Measurements from ENCODE around the gene CACNA1A. TPM values are rescaled to one million over a fixed set of nuclear protein-coding genes. Genes with fewer than 3 reads are reported as not detected.

The CACNA1A gene
- total RNA-seq, 2 experiments from 2014 or later = 0.25 to 0.35 TPM

DNA sequence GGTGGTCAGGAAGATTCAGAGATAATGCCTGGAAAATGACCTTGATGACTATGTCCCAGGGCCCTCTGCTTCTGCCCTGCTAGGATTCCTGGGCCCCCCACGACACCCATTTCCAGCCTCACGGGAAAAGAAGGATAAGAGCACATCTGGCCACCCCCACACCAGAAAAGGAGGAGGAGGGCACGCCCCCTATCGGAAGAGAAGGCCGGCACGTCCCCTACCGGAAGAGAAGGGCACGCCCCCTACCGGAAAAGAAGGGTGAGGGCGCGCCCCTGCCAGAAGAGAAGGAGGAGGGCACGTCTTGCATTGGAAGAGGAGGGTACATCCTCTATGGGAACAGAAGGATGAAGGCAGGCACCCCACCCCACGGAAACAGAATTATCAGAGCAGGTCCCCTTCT lies 271.8 kb downstream of the CACNA1A start:
- H3K27ac Mint-ChIP-seq = peak overlapping the region; percentile 71
- intact Hi-C loops (cut with DNase I, micrococcal nuclease) = loop anchor here in 1 of 2 experiments (1.0 to 2.0 kb wide), 3 partner anchors 26 to 84 kb away; partner anchors contain the start of genes IER2 and STX10
- H3K36me3 Mint-ChIP-seq (ENCODE audit: low read depth) = no peaks in the 10 kb centered on the region
- DNase-seq = peak; percentile 86
- ATAC-seq = peak; percentile 95
- no peaks in the 10 kb centered on the region for H3K27me3 Mint-ChIP-seq
- peaks cover 14% of the 10 kb centered on the region for H3K4me1 Mint-ChIP-seq
- peak overlapping the region; percentile 47 for H3K4me3 Mint-ChIP-seq
- ChIA-PET CTCF (no interaction called here), POLR2A (no interaction called here)
- H3K9me3 Mint-ChIP-seq (ENCODE audit: low read depth) = peaks cover 6% of the 10 kb centered on the region

DNA sequence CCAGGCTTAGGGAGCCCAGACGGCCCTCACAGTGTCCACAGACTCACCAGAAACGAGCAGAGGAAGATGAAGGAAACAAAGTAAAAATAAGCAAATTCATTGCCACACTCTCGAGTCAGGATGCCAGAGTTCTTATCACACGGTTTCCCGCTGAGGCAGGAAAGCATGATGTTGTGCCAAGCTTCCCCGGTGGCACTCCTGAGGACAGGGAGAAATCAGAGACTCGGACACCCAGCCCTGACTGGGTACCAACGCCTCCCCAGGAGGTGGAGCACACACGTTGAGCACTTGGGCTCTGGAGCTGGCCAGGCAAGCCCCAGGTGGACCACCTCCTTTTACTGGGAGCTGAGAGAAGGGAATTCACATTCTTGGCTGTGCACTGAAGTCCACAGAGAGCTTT lies 274.6 kb downstream of the CACNA1A start:
- ChIA-PET CTCF (interaction anchor here (0.7 to 1.2 kb wide), 4 partner anchors 36 to 198 kb away, joined by 3 to 5 read pairs (median 4); no protein-coding TSS in a partner anchor), POLR2A (no interaction called here)
- ATAC-seq (no peak), DNase-seq (no peak)
- Mint-ChIP-seq H3K9me3 (ENCODE audit: low read depth) (peaks cover 6% of the 10 kb centered on the region), H3K4me1 (peaks cover 14% of the 10 kb centered on the region), H3K4me3 (no peak overlapping the region), H3K27ac (no peak overlapping the region), H3K36me3 (ENCODE audit: low read depth) (no peaks in the 10 kb centered on the region), H3K27me3 (no peaks in the 10 kb centered on the region)
- intact Hi-C loops (cut with DNase I, micrococcal nuclease) = no loop called here

DNA sequence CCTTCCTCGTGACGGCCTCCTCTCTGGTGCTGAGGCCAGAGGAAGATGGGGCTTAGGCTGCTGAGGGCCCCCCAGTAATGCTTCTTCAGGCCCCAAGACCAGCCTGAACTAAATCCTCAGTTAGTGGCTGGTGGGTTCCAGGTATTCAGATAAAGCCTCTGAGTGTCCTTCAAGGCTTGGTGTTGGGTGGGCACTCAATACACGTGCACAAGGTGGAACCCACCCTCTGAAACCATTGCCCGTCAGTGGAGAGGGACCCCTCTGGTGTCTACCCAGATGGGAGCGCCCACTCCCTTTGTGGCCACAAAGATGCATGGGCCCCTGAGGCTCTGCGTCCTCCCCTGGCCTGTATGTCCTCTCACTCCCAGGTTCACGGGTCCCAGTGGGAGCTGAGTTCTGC lies 277.0 kb downstream of the CACNA1A start:
- Mint-ChIP-seq H3K36me3 (ENCODE audit: low read depth) (no peaks in the 10 kb centered on the region), H3K4me3 (no peak overlapping the region), H3K4me1 (peaks cover under 1% of the 10 kb centered on the region), H3K27ac (no peak overlapping the region), H3K9me3 (ENCODE audit: low read depth) (no peaks in the 10 kb centered on the region), H3K27me3 (peaks cover 1% of the 10 kb centered on the region)
- ATAC-seq = no peak
- intact Hi-C loops (cut with DNase I, micrococcal nuclease) = no loop called here
- ChIA-PET POLR2A (no interaction called here), CTCF (no interaction called here)
- no peak for DNase-seq

DNA sequence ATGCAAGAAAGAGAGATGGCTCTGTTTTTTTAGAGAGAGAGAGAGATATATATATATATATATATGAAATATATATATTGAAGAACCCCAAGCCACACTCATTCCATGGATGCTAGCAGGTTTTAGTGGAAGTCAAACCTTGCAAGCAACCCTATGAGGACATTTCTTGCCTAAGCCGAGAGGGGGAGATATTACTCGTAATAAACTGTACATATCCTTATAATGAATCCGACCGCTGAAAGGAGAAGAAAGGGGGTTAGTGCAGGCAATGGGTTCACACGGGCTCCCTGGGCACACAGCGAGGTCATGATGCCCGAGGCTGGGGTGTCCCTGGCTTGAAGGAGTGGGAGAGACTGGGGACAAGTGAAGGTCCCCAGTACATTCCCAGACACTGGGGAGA lies 277.7 kb downstream of the CACNA1A start:
- Mint-ChIP-seq H3K36me3 (ENCODE audit: low read depth) (no peaks in the 10 kb centered on the region), H3K4me3 (no peak overlapping the region), H3K4me1 (no peaks in the 10 kb centered on the region), H3K9me3 (ENCODE audit: low read depth) (no peaks in the 10 kb centered on the region), H3K27ac (no peak overlapping the region), H3K27me3 (peaks cover 2% of the 10 kb centered on the region)
- ATAC-seq (no peak), DNase-seq (no peak)
- POLR2A ChIA-PET = no interaction called here
- CTCF ChIA-PET = no interaction called here
- intact Hi-C loops (cut with DNase I, micrococcal nuclease) = no loop called here

DNA sequence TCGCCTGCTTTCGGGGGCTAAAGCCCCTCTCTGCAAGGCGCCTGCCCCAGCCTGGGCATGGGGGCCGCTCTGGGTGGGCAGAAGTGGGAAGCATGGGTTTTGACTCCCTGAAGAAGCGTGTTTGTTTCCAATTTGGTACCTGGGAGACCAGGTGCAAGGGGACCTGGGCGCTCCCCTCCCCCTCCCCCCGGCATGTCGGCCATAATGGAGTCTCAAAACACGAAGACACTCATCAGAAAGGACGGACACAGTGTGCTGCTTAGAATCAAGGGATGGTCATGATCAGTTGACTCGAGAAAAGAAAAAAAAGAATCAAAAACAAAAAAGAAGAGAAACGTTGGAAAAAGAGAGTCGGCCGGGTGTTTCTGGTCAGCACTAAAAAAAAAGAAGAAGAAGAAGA lies 279.3 kb downstream of the CACNA1A start:
- no peak overlapping the region for H3K27ac Mint-ChIP-seq
- no peaks in the 10 kb centered on the region for H3K4me1 Mint-ChIP-seq
- ATAC-seq (no peak), DNase-seq (no peak)
- intact Hi-C loops (cut with DNase I, micrococcal nuclease) = no loop called here
- no peaks in the 10 kb centered on the region for H3K36me3 Mint-ChIP-seq (ENCODE audit: low read depth)
- H3K9me3 Mint-ChIP-seq (ENCODE audit: low read depth) = no peaks in the 10 kb centered on the region
- ChIA-PET POLR2A (no interaction called here), CTCF (no interaction called here)
- H3K4me3 Mint-ChIP-seq = no peak overlapping the region
- peaks cover 2% of the 10 kb centered on the region for H3K27me3 Mint-ChIP-seq

DNA sequence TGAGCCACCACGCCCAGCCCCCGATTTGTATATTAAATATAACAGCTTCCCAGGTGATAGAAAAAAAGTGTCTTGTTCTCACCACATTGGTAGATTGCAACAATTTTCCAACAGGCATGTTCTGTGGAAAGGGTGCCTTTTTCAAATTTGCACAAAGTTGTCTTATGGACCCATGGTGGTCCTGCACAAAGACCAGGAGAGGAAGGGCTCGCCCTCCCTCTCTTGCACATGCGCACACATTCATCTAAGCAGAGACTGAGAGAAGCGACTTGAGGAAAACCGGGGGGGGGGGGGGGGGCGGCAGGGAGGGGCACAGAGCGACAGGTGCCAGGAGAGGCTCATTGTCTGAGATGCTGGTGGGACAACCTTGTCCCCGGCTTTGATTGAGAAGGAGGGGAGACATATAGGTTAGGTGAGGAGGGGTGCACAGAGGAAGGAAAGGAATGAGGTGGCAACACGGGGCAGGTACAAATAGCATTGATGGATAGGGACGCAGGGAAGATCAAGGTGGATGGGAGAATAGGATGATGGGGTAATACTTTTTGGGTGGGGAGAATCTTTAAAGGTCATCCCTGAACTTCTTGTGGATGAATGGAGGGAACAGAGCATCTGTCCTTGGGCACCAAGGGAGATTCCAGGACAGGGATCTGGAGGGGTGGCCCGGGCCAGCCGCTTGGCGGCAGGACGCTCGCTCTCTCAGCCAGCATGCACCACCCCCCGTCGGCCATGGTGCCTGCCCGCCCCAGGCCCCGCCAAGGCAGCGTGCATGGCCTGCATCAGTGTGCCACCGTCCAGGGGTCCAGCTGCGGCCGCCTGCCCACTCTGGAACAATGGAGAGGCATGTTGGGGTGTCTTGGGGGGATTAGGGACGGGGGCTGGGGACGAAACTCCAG lies 280.1 kb downstream of the CACNA1A start:
- ChIA-PET CTCF (no interaction called here), POLR2A (no interaction called here)
- ATAC-seq (no peak), DNase-seq (no peak)
- Mint-ChIP-seq H3K9me3 (ENCODE audit: low read depth) (no peaks in the 10 kb centered on the region), H3K4me1 (no peaks in the 10 kb centered on the region), H3K4me3 (no peak overlapping the region), H3K36me3 (ENCODE audit: low read depth) (no peaks in the 10 kb centered on the region), H3K27me3 (peaks cover 2% of the 10 kb centered on the region), H3K27ac (no peak overlapping the region)
- intact Hi-C loops (cut with DNase I, micrococcal nuclease) = no loop called here

DNA sequence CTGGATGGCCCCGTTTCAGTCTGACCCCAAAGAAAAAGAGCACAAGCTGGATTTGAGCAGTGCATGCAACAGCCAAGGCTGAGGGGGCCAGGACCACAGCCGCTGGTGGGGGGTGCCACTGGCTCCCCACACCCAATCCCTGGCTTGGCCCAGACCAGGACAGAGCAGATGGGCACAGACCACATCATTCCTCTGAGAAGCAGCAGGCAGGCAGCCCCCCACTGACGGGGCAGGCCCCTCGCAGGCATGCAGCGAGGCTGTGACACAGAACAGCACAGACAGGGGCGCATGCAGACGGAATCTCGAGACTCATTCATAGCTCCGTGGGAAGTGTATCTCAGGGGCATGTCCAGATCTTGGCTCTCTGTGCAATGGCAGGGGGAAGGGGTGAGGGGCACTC lies 281.2 kb downstream of the CACNA1A start:
- H3K27ac Mint-ChIP-seq = no peak overlapping the region
- H3K4me1 Mint-ChIP-seq = peaks cover 4% of the 10 kb centered on the region
- CTCF ChIA-PET = no interaction called here
- ATAC-seq = no peak
- no peaks in the 10 kb centered on the region for H3K9me3 Mint-ChIP-seq (ENCODE audit: low read depth)
- intact Hi-C loops (cut with DNase I, micrococcal nuclease) = no loop called here
- no peak for DNase-seq
- peaks cover 2% of the 10 kb centered on the region for H3K27me3 Mint-ChIP-seq
- H3K36me3 Mint-ChIP-seq (ENCODE audit: low read depth) = no peaks in the 10 kb centered on the region
- POLR2A ChIA-PET = no interaction called here
- H3K4me3 Mint-ChIP-seq = no peak overlapping the region

DNA sequence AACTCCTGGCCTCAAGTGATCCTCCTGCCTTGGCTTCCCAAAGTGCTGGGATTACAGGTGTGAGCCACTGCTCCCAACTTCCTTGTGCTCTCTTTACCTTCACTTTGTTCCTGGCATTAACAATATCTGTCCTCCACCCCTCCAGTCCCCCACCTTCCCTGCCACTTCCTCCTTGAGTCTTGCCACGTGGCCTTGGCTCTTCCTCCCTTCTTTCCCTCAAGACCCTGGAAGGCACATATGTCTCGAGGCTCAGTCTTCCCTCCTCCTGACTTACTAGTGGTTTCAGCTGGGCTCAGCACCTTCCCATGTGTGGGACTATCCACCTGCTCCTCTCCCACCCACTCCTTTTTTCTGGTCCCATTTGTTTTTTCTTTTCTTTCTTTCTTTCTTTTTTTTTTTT lies 285.4 kb downstream of the CACNA1A start:
- intact Hi-C loops (cut with DNase I, micrococcal nuclease) = no loop called here
- H3K4me3 Mint-ChIP-seq = no peak overlapping the region
- no peak overlapping the region for H3K27ac Mint-ChIP-seq
- H3K27me3 Mint-ChIP-seq = peaks cover 2% of the 10 kb centered on the region
- no peaks in the 10 kb centered on the region for H3K9me3 Mint-ChIP-seq (ENCODE audit: low read depth)
- no peak for DNase-seq
- no peak for ATAC-seq
- POLR2A ChIA-PET = interaction anchor here (0.7 kb wide), 1 partner anchor 10 kb away, joined by 3 read pairs; no protein-coding TSS in a partner anchor
- CTCF ChIA-PET = interaction anchor here (0.8 to 1.9 kb wide), 2 partner anchors 42 to 121 kb away, joined by 3 to 8 read pairs; no protein-coding TSS in a partner anchor
- H3K36me3 Mint-ChIP-seq (ENCODE audit: low read depth) = no peaks in the 10 kb centered on the region
- peaks cover 10% of the 10 kb centered on the region for H3K4me1 Mint-ChIP-seq

DNA sequence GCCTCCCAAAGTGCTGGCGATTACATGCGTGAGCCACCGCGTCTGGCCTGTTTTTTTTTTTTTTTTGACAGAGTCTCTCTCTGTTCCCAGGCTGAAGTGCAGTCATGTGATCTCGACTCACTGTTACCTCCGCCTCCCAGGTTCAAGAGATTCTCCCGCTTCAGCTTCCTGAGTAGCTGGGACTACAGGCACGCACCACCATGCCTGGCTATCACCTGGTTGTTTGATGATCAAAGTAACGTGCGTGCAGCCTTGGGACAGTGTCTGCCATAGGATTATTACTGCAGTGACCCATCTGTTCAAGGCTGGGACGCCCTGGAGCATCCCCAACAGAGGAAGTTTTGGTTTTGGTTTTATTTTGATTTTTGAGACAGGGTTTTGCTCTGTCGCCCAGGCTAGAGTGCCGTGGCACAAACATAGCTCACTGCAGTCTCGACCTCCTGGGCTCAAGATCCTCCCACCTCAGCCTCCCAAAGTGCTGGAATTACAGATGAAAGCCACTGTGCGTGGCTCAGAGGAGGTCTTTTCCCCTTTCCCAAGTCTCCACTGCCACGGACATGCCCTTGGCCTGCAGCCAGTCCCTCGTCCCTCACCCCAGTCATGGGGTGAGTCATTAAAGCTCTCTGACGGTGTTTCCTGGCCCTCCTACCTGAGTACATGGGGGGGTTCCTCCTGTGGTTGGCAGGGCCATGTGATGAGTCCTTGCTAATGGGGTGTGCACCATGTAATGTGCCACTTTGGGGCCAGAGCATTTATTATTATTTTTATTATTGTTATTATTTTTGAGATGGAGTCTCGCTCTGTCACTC lies 290.5 kb downstream of the CACNA1A start:
- CTCF ChIA-PET = interaction anchor here (2.1 kb wide), 1 partner anchor 20 kb away, joined by 13 read pairs; no protein-coding TSS in a partner anchor
- H3K36me3 Mint-ChIP-seq (ENCODE audit: low read depth) = no peaks in the 10 kb centered on the region
- H3K27ac Mint-ChIP-seq = peak overlapping the region; percentile 72
- DNase-seq = peak; percentile 50
- ATAC-seq = peak; percentile 76
- intact Hi-C loops (cut with DNase I, micrococcal nuclease) = no loop called here
- POLR2A ChIA-PET = interaction anchor here (0.6 to 0.7 kb wide), 2 partner anchors 18 to 602 kb away, joined by 3 to 4 read pairs; no protein-coding TSS in a partner anchor
- H3K4me3 Mint-ChIP-seq = peak overlapping the region; percentile 71
- no peaks in the 10 kb centered on the region for H3K27me3 Mint-ChIP-seq
- no peaks in the 10 kb centered on the region for H3K9me3 Mint-ChIP-seq (ENCODE audit: low read depth)
- H3K4me1 Mint-ChIP-seq = peaks cover 16% of the 10 kb centered on the region

DNA sequence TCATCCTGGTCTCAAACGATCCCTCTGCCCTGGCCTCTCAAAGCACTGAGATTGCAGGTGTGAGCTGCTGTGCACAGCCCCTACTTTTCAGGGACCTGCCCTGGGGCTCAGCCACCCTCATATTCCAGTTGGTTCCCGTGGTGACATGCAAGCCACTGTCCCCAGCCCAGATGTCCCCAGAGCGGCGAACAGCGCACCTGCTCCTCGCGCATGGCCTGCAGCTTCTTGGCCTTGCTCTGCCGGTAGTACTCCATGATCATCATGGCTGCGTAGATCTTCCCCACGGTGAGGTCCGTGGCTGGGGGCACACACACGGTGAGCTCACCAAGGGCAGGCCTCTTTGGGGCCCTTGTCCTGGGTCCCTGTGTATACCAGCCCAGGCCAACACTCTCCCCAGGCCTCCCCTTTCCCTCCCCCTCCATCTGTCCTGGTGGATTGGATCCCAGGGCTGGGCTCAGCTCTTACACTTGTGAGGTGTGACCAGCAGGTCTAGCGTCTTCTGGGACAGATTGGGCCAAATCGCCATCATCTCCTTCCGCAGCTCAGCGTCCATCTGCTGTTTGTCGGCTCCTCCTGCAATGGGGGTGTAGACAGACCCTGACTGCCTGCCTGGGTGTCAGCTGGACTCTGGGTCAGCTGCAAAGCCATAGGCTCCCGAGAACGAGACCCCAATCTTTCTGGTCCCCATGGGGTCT lies 292.1 kb downstream of the CACNA1A start:
- Mint-ChIP-seq H3K36me3 (ENCODE audit: low read depth) (no peaks in the 10 kb centered on the region), H3K4me3 (no peak overlapping the region), H3K9me3 (ENCODE audit: low read depth) (no peaks in the 10 kb centered on the region), H3K27ac (no peak overlapping the region), H3K27me3 (no peaks in the 10 kb centered on the region), H3K4me1 (peaks cover 22% of the 10 kb centered on the region)
- DNase-seq (no peak), ATAC-seq (no peak)
- ChIA-PET CTCF (interaction anchor here (0.6 to 1.9 kb wide), 8 partner anchors 17 to 215 kb away, joined by 3 to 8 read pairs (median 3); no protein-coding TSS in a partner anchor), POLR2A (no interaction called here)
- intact Hi-C loops (cut with DNase I, micrococcal nuclease) = loop anchor here in 1 of 2 experiments (5.0 kb wide), 1 partner anchor 48 kb away; no protein-coding TSS in a partner anchor

DNA sequence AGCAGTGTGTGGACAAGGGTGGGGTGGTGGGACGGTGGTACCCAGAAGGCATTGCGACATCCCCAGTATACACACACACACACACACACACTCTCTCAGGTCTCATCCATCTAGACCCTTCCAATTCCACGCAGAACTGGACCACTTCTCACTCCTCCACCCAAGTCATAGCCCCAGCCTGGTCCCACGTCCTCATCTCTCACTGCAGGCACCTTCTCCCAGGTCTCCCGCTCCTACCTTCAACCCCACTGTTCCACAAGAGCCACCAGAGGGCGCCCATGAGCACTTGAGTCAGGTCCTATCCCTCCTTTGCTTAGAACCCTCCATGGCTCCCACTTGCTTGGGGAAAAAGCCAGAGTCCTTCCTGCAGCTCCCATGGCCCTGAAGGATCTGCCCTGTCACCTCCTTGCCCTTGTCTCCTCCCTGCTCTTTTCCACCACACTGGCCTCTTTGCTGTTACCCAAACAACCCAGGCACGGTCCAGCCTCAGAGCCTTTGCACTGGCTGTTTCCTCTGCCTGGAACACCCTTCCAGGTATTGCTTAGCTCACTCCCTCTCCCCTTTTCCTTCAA lies 293.4 kb downstream of the CACNA1A start:
- no peaks in the 10 kb centered on the region for H3K9me3 Mint-ChIP-seq (ENCODE audit: low read depth)
- no peak overlapping the region for H3K27ac Mint-ChIP-seq
- H3K36me3 Mint-ChIP-seq (ENCODE audit: low read depth) = no peaks in the 10 kb centered on the region
- ChIA-PET CTCF (interaction anchor here (0.8 to 1.9 kb wide), 3 partner anchors 20 to 55 kb away, joined by 3 to 8 read pairs (median 4); no protein-coding TSS in a partner anchor), POLR2A (no interaction called here)
- ATAC-seq (peak; percentile 51), DNase-seq (peak; percentile 90)
- intact Hi-C loops (cut with DNase I, micrococcal nuclease) = loop anchor here (1.0 to 5.0 kb wide), 2 partner anchors 48 to 49 kb away; no protein-coding TSS in a partner anchor
- H3K4me1 Mint-ChIP-seq = peaks cover 32% of the 10 kb centered on the region
- no peaks in the 10 kb centered on the region for H3K27me3 Mint-ChIP-seq
- no peak overlapping the region for H3K4me3 Mint-ChIP-seq

All from activated CD4-positive, alpha-beta T cell treated with anti-CD3 and anti-CD28 coated beads for 36 hours (primary cell).